Measurements from ENCODE around the gene TMEM229B. TPM values are rescaled to one million over a fixed set of nuclear protein-coding genes. Genes with fewer than 3 reads are reported as not detected.

The TMEM229B gene
- total and polyA plus RNA-seq, 2 of the 4 experiments (the other 2 are of a cell fraction): under 0.01 TPM; not detected in 1

DNA sequence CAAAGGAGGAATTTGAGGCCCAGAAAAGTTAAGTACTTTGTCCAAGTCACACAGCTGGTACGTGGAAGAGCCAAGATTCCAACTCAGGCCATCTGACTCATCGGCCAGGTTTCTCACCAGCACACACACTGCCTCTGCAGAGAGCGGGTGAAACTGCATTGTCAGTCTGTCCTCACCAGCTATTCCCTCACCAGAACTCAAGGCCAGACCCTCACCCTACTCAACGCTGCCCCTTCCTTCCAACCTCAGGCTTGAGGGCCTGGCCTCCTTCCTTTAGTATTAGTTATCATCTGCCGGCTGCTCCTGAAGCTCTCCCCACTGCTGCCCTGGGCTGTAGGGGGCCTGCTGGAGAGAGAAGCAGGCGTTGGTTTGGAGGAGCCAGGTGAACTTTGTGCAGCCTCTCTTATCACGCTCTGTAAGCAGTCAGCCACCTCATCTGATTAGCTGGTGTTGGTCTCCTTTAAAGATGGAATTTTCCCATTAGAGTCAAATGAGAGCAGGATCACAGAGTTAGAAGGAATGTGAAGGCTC, 60.0 kb downstream of the TMEM229B start:
- no TSS peak for BruUV-seq (replicated peaks)
- Histone ChIP-seq H2BK5ac (ENCODE audit: low read depth, low read length, poor library complexity, severe bottlenecking) (no peak overlapping the region), H3K4ac (ENCODE audit: low read depth, low read length) (no peak overlapping the region), H2AK5ac (ENCODE audit: low read depth, low read length) (no peak overlapping the region), H4K8ac (ENCODE audit: low read depth in 2 of 2, low read length in 2 of 2) (no peak overlapping the region), H3K27me3 (ENCODE audit: control insufficient read depth, insufficient read depth, low read length) (peaks cover 16% of the 10 kb centered on the region), H2BK15ac (ENCODE audit: low read depth, low read length) (no peak overlapping the region), H2BK120ac (ENCODE audit: low read depth, low read length) (no peak overlapping the region), H3K4me3 (ENCODE audit: insufficient read depth, low read depth, low read length) (no peak overlapping the region), H3K9me1 (ENCODE audit: insufficient read depth, low read length) (no peaks in the 10 kb centered on the region), H2AFZ (replicated peaks; ENCODE audit: low read length, poor library complexity) (peak overlapping the region; percentile 25), H3K18ac (ENCODE audit: low read depth, low read length) (no peak overlapping the region), H4K5ac (ENCODE audit: low read depth, low read length) (no peak overlapping the region), H3K9ac (ENCODE audit: low read depth, low read length) (no peak overlapping the region), H2AK9ac (replicated peaks; ENCODE audit: low read depth, low read length, poor library complexity) (no peak overlapping the region), H3K79me1 (ENCODE audit: low read depth in 1 of 2, low read length in 2 of 2) (no peaks in the 10 kb centered on the region), H3K14ac (replicated peaks; ENCODE audit: low read depth, low read length) (no peak overlapping the region), H3K56ac (ENCODE audit: extremely low read depth, insufficient read depth, low read length) (no peak overlapping the region), H2BK20ac (ENCODE audit: low read depth, low read length) (no peak overlapping the region), H3K23ac (ENCODE audit: low read depth, low read length) (no peak overlapping the region), H3K4me1 (ENCODE audit: control insufficient read depth, insufficient read depth, low read length) (no peaks in the 10 kb centered on the region), H3K27ac (ENCODE audit: insufficient read depth, low read length) (no peak overlapping the region), H4K20me1 (ENCODE audit: insufficient read depth, low read length) (no peaks in the 10 kb centered on the region), H3K36me3 (ENCODE audit: control insufficient read depth, insufficient read depth, low read length) (no peaks in the 10 kb centered on the region), H3K9me3 (ENCODE audit: control insufficient read depth, insufficient read depth, low read length) (no peaks in the 10 kb centered on the region), H4K91ac (ENCODE audit: insufficient read depth, low read depth, low read length) (no peak overlapping the region), H3K4me2 (ENCODE audit: low read depth, low read length) (no peak overlapping the region)
- WGBS, 2 experiments (ENCODE audit: extremely low coverage in 2 of 2, insufficient read length in 1 of 2): 50% methylated on average over 3 of the region's 7 CpGs; no CpG with 5 or more reads in 1 of the 2 experiments
- dilution Hi-C loops (cut with HindIII; ENCODE audit: low sequenced_read_pairs, unreplicated experiment) (no loop called here), in situ Hi-C loops (cut with MboI; ENCODE audit: low sequenced_read_pairs) (loop anchor here (5.0 to 25.0 kb wide), 2 partner anchors 139 to 284 kb away; partner anchors contain the start of gene RDH12), intact Hi-C loops (cut with micrococcal nuclease) (no loop called here)
- ChIA-PET POLR2A (ENCODE audit: unreplicated experiment) (no interaction called here), CTCF (interaction anchor here (0.6 to 2.8 kb wide), 4 partner anchors 143 to 219 kb away, joined by 3 to 39 read pairs (median 4); no protein-coding TSS in a partner anchor)
- DNase-seq (peak; percentile 75), ATAC-seq (ENCODE audit: low read depth) (peak; percentile 54)
- TF ChIP-seq MXI1 (IDR thresholded peaks at IDR 0.05; ENCODE audit: borderline replicate concordance, low read depth, low read length) (no peak), SMC3 (IDR thresholded peaks at IDR 0.05; ENCODE audit: low read depth, low read length) (no peak)
